Peyer's patch (tissue), 4 donors: ENCODE data around the gene KCNK2. TPM values are rescaled to one million over a fixed set of nuclear protein-coding genes. Genes with fewer than 3 reads are reported as not detected.

ENCODE experiments used
- DNase-seq, 3 donors: peaks; one replicate each; pipeline ENCODE4 v3.0.0-alpha.2; 2017 to 2019
- H3K27ac ChIP-seq, 4 donors: fragments of 200-600 bp; sonication (generic); one replicate each; pipeline ENCODE4 v1.5.1; 2016 to 2019
- H3K27me3 ChIP-seq, 2 donors: fragments of 200-600 bp; sonication (generic); one replicate each; pipeline ENCODE4 v1.5.1; 2019
- H3K36me3 ChIP-seq, 3 donors: fragments of 200-600 bp; sonication (generic); one replicate each; pipeline ENCODE4 v1.5.1; 2016 to 2019
- H3K4me1 ChIP-seq, 4 donors: fragments of 200-600 bp; sonication (generic); one replicate each; pipeline ENCODE4 v1.5.1; 2016 to 2019
- H3K4me3 ChIP-seq, 4 donors: fragments of 200-600 bp; sonication (generic); 1 replicate in 3 of 4; 2 replicates in 1 of 4; pipeline ENCODE4 v1.5.1; 2016 to 2019; ENCODE audit warnings: mild to moderate bottlenecking in 1 of 4
- H3K9me3 ChIP-seq, 4 donors: fragments of 200-600 bp; sonication (generic); one replicate each; pipeline ENCODE4 v1.5.1; 2016 to 2019; ENCODE audit warnings: mild to moderate bottlenecking in 1 of 4
- CTCF ChIP-seq, 6 experiments: fragments of 450-650 bp in 4 of 6; fragments of 200-600 bp in 2 of 6; sonication (generic) in 1 of 6; IDR thresholded peaks; one replicate each; pipeline ENCODE4 v1.5.1; 2017 to 2019; ENCODE audit warnings: antibody characterized with exemption in 6 of 6, mild to moderate bottlenecking in 3 of 6, moderate library complexity in 1 of 6
- POLR2A ChIP-seq, 2 donors: fragments of 450-650 bp; IDR thresholded peaks; one replicate each; pipeline ENCODE4 v1.5.1; 2017; ENCODE audit warnings: antibody characterized with exemption in 2 of 2, mild to moderate bottlenecking in 2 of 2, moderate library complexity in 2 of 2
- total RNA-seq, 4 donors: library from RNA; depleted of rRNA; stranded (reverse); fragments of >200 nt; gene quantifications; one replicate each; pipeline ENCODE4 v1.1.0, GENCODE V29; 2016

Gene KCNK2
- total RNA-seq, 4 donors from 2014 or later: 0.53 to 0.94 (median 0.57) TPM; not detected in 1

DNA sequence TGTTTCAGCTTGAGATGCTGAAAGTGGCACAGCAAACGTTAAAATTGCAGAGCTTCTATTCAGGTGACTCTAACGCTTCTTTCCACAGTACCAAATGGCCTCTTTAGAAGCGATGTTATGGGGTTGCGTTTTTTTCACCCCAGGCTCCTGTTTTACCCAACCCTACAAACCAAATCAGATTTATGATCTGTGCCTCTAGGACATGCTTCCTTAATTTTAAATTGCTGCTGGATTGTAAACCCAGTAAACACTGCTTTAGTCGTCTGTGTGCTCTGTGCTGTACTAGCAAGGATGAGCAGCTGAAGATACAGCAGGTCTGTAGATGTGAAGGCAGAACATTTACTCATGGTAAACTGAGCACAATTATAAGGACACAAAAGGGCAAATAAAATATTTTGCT lies 13.0 kb downstream of the KCNK2 start:
- no peaks in the 10 kb centered on the region for H3K4me1 ChIP-seq
- H3K36me3 ChIP-seq: no peaks in the 10 kb centered on the region
- H3K27ac ChIP-seq: no peak overlapping the region
- no peaks in the 10 kb centered on the region for H3K27me3 ChIP-seq
- no peak overlapping the region for H3K4me3 ChIP-seq
- no peak for DNase-seq
- TF ChIP-seq POLR2A (IDR thresholded peaks at IDR 0.05) (no peak), CTCF (IDR thresholded peaks at IDR 0.05) (no peak)
- H3K9me3 ChIP-seq: no peaks in the 10 kb centered on the region

GRCh38 chr1:215101511-215101910 lies 19.0 kb downstream of the KCNK2 start:
- Histone ChIP-seq H3K4me3 (no peak overlapping the region), H3K4me1 (no peaks in the 10 kb centered on the region), H3K36me3 (no peaks in the 10 kb centered on the region), H3K27me3 (no peaks in the 10 kb centered on the region), H3K9me3 (no peaks in the 10 kb centered on the region), H3K27ac (no peak overlapping the region)
- DNase-seq: no peak
- TF ChIP-seq POLR2A (IDR thresholded peaks at IDR 0.05) (no peak), CTCF (IDR thresholded peaks at IDR 0.05) (no peak)

DNA sequence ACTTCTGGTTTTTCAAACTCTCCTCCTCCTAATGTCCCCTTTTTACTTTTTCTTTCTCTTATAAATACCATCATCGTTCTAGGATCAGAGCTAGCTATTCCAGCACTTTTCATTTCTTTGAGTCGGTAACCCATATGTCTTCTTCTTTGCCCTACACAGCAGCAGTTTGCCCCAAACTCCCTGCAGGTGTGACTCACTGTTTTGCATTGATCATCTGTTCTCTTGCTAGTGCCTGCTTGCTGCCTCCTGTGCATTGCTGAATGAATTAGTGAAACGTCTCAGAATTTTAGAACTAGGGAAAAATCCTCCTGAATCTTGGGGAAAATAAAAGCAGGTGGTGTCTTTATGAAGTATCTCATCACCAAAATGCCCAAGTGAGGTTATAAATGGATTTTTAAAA lies 21.7 kb downstream of the KCNK2 start:
- H3K4me1 ChIP-seq: no peaks in the 10 kb centered on the region
- no peak for DNase-seq
- no peak overlapping the region for H3K4me3 ChIP-seq
- no peaks in the 10 kb centered on the region for H3K36me3 ChIP-seq
- no peak overlapping the region for H3K27ac ChIP-seq
- H3K27me3 ChIP-seq: no peaks in the 10 kb centered on the region
- TF ChIP-seq POLR2A (IDR thresholded peaks at IDR 0.05) (no peak), CTCF (IDR thresholded peaks at IDR 0.05) (no peak)
- no peaks in the 10 kb centered on the region for H3K9me3 ChIP-seq

GRCh38 chr1:215106067-215106466 lies 23.5 kb downstream of the KCNK2 start:
- H3K27ac ChIP-seq: no peak overlapping the region
- H3K9me3 ChIP-seq: no peaks in the 10 kb centered on the region
- DNase-seq: no peak
- H3K27me3 ChIP-seq: no peaks in the 10 kb centered on the region
- H3K36me3 ChIP-seq: no peaks in the 10 kb centered on the region
- H3K4me1 ChIP-seq: no peaks in the 10 kb centered on the region
- no peak overlapping the region for H3K4me3 ChIP-seq
- TF ChIP-seq CTCF (IDR thresholded peaks at IDR 0.05): no peak
- no peak for TF ChIP-seq POLR2A (IDR thresholded peaks at IDR 0.05)

DNA sequence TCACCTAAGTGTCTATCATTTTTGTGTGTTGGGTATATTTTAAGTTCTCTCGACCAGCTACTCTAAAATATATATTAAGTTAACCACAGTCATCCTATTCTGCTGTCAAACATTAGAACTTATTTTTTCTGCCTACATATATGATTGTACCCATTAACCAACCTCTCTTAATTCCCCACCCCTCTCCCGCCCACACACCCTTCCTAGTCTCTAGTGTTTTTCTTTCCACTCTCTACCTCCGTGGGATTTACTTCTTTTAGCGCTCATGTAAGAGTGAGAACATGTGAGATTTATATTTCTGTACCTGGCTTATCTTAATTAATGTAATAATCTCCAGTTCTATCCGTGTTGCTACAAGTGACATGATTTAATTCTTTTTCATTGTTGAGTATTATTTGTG lies 26.6 kb downstream of the KCNK2 start:
- Histone ChIP-seq H3K27me3 (no peaks in the 10 kb centered on the region), H3K27ac (no peak overlapping the region), H3K36me3 (no peaks in the 10 kb centered on the region), H3K4me3 (no peak overlapping the region), H3K4me1 (no peaks in the 10 kb centered on the region), H3K9me3 (no peaks in the 10 kb centered on the region)
- no peak for TF ChIP-seq POLR2A (IDR thresholded peaks at IDR 0.05)
- no peak for TF ChIP-seq CTCF (IDR thresholded peaks at IDR 0.05)
- no peak for DNase-seq

DNA sequence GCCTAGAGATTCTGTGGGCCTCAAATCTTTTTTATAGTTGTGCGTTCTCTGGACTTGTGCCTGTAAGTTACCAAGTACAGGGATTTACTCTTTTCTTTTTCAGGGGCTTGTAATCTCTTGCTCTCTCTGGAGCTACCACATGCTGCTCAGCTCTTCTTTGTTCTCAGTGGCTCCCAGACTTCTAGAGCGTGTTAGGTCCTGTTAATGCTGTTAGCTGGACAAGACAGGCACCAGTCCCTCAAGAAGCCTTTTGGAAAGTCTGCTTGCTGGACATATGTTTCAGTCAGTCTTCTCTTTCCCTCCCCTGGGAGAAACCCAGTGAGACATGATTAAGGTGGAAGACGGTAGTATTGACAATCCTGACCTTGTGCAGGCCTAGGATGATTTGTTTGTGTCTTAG lies 29.4 kb downstream of the KCNK2 start:
- no peak overlapping the region for H3K27ac ChIP-seq
- no peaks in the 10 kb centered on the region for H3K4me1 ChIP-seq
- no peaks in the 10 kb centered on the region for H3K9me3 ChIP-seq
- no peak for TF ChIP-seq CTCF (IDR thresholded peaks at IDR 0.05)
- TF ChIP-seq POLR2A (IDR thresholded peaks at IDR 0.05): no peak
- no peaks in the 10 kb centered on the region for H3K27me3 ChIP-seq
- no peak for DNase-seq
- H3K4me3 ChIP-seq: no peak overlapping the region
- H3K36me3 ChIP-seq: no peaks in the 10 kb centered on the region
